DMS79 (cell line): ENCODE results near the gene IL21R.
"Not testable (repeated sequence)": the region's sequence is repeated elsewhere in the genome, so short reads cannot be mapped to it uniquely, and the experiment has no call there.

Source experiments
- DNase-seq: peaks from one replicate; lab custom pipeline; 2025; lab: John Stamatoyannopoulos, UW

IL21R gene

GRCh38 chr16:27446721-27447120 is 44.7 kb downstream of the IL21R start:
- DNase-seq = no peak

- no peak for DNase-seq
These were observed 45.3 kb downstream of the IL21R start for GRCh38 chr16:27447301-27447700.

GRCh38 chr16:27448532-27449433 is 46.8 kb downstream of the IL21R start:
- peak; percentile 44 for DNase-seq

GRCh38 chr16:27449434-27450195 is 47.6 kb downstream of the IL21R start:
- no peak for DNase-seq

- DNase-seq = no peak
These were observed 48.2 kb downstream of the IL21R start for GRCh38 chr16:27450196-27450549.

GRCh38 chr16:27452569-27453493 is 50.9 kb downstream of the IL21R start:
- no peak for DNase-seq

GRCh38 chr16:27453494-27453825 is 51.5 kb downstream of the IL21R start:
- DNase-seq = no peak

- no peak for DNase-seq
These were observed 53.7 kb downstream of the IL21R start for GRCh38 chr16:27455700-27456099.

- not testable (repeated sequence) for DNase-seq
These were observed 55.6 kb downstream of the IL21R start for GRCh38 chr16:27457605-27457900.

- DNase-seq = no peak
These were observed 56.3 kb downstream of the IL21R start for GRCh38 chr16:27458258-27458657.

- DNase-seq = no peak
These were observed 57.2 kb downstream of the IL21R start for GRCh38 chr16:27458987-27459688.

GRCh38 chr16:27460213-27460612 is 58.2 kb downstream of the IL21R start:
- no peak for DNase-seq

GRCh38 chr16:27460663-27461482 is 58.9 kb downstream of the IL21R start:
- no peak for DNase-seq

GRCh38 chr16:27461483-27462171 is 59.7 kb downstream of the IL21R start:
- DNase-seq = no peak

- DNase-seq = no peak
These were observed 60.3 kb downstream of the IL21R start for GRCh38 chr16:27462200-27462845.

GRCh38 chr16:27462846-27463682 is 61.1 kb downstream of the IL21R start:
- DNase-seq = no peak

GRCh38 chr16:27463741-27464591 is 62.0 kb downstream of the IL21R start:
- DNase-seq = no peak
